GDM1 (cell line): ENCODE measurements around the gene PLCL2.
A peak's percentile ranks its signal among the peaks of the same experiment; 100 is the strongest.

Experiments
- DNase-seq: peaks from one replicate; lab custom pipeline; 2025; lab: John Stamatoyannopoulos, UW

The PLCL2 gene

DNA sequence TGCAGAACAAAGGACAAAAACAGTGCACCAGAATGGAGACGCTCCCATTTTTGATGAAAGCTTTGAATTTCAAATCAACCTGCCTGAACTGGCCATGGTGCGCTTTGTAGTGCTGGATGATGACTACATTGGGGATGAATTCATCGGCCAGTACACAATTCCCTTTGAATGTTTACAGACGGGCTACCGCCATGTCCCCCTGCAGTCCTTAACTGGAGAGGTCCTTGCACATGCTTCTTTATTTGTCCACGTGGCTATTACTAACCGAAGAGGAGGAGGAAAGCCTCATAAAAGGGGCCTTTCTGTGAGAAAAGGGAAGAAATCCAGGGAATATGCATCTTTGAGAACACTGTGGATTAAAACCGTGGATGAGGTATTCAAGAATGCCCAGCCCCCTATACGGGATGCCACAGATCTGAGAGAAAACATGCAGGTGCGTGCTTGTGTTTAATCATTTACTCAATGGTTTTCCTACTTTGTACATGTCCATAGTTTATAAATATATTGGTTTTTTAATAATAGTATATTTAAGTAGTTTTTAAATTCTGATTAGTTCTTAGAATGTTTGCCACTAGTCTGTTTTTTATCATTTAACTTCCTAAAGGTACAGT lies 127.1 kb downstream of the PLCL2 start:
- DNase-seq: no peak

DNA sequence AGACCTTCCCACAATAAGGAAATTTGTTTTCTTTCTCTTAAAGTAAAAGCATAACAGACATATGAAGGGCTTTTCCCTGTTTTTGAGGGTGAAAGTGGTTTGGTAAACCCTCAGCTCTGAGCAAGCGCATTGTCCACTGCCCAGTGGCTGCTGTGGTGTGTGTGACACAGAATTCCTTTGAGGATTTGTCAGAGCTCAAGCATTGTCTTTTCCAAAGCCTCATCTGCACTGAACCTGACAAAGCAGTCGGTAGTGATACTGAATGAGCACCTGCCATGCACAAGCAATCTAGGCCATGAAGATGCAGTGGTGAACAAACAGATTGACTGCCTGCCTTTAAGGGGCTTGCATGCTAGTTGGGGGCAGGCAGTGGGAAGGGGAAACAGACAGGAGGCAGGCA lies 128.3 kb downstream of the PLCL2 start:
- DNase-seq: no peak

DNA sequence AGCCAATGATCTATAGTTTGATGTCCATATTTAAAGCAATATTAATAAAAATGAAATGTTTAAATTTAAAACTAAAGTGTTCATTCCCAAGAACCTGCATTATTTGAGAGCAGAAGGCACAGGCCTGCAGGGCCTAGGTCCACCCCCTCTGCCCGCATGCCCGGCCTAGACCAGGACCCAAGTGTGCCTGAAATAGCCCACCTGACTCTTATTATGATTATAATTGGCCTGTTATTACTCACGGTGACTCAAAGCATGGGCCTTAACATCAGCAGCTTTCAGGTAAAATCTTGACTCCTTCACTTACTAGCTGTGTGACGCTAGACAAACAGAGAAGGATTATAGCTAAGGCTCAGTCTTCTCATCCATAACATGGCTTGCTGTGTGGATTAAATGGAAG lies 128.8 kb downstream of the PLCL2 start:
- no peak for DNase-seq

DNA sequence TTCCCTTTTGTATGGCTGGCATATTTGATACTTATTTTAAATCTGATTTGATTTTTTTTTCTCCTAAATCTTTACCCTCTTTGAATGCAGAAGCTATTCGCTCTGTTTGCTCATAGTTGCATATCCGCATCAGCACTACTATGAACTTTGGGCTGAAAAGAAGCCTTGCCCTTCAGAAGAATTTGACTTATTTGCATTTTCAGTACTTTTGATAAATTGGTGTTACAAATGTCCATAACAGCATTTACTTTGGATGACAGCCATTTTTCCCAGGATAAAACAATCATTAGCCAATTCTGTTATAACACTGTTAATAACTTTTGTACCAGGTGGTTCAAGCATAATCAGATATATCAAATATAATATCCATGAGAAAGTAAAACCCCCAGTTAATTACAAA lies 129.5 kb downstream of the PLCL2 start:
- DNase-seq: no peak

DNA sequence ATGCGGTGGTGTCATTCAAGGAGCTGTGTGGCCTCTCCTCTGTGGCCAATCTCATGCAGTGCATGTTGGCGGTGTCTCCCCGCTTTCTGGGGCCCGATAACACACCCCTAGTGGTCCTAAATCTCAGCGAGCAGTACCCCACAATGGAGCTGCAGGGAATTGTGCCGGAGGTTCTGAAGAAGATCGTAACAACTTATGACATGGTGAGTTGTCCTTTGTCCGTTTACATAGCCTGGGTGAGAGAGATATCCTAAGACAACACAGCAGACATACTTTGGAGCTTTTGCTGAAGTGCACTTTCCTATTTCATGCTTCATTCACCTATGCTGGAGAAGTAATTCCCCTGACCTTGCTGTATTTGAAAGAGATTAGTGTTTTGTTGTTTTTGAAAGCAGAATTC lies 130.0 kb downstream of the PLCL2 start:
- no peak for DNase-seq

DNA sequence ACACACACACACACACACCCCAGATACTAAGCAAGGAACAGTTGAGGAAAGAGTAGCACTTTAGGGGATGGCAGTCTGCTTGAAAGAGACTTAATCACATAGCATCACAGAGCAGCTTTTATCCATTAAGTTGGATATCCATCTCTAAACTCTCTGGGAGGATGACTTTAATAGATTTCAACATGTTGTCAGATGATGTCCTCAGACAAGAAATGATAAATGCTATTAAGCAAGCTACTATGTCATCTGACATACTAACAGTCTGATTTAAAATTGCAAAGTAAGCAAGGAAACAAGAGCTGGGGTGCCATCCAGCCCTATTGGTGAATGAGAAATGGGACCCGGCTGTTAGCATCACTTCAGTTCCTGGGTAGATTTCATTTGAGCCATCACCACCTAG lies 136.9 kb downstream of the PLCL2 start:
- no peak for DNase-seq

DNA sequence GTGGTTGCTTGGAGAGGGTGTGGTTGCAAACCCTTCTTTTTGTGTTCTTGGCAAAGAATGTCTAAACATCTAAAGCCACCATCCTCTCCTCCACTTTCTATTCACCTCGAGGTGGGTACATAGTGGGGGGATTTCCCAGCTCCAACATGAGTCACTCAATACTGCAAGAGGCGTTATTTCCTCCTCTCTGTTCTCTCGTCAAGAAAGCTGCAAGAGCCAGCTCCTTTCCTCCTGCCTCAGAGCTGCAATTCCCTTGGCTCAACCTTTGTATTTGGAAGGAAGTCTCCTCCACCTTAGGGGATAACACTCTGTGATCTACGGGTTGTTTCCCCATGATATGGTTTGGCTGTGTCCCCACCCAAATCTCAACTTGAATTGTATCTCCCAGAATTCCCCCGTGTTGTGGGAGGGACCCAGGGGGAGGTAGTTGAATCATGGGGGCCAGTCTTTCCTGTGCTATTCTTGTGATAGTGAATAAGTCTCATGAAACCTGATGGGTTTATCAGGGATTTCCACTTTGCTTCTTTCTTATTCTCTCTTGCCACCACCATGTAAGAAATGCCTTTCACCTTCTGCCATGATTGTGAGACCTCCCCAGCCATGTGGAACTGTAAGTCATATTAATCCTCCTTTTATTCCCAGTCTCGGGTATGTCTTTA lies 138.4 kb downstream of the PLCL2 start:
- no peak for DNase-seq

DNA sequence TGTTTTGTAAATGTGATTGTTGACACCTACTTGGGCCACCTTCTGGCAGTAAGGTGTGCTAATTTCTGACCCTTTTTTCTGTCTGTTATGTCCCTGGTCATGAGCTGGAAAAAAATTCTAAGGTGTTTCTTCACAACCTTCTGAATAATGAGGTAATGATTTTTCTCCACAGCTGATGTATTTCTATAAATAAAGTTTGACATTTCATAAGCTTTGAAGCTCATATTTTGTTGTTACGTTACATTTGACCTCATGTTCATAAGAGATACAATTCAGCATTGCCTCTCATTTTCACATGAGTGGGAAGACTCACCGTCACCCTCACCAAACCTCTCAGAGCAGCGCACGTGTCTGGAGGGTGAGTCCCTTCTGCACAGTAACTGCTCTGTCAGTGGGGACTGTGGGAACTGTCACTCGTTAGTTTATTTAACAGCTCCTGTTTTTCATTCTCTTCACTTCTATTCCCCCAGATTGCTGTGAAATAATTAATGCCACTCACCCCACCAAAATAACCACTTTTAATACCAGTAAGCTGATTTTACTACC lies 140.9 kb downstream of the PLCL2 start:
- DNase-seq: no peak

DNA sequence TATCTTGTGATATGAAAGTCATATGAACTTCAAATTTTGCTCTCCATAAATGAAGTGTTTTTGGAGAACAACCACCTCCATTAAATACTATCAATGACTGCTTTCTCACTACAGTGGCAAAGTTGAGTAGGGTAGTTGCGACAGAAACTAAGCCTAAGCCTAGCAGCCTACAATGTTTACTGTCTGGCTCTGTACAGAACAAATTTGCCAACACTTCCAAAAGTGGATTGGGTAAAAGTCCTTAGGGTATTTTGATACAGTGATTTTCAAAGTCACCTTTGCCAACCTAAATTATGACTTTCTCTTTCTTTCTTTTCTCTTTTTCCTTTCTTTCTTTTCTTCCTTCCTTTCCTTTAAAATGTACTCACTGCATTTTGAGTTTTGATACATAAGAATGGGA lies 142.6 kb downstream of the PLCL2 start:
- no peak for DNase-seq

DNA sequence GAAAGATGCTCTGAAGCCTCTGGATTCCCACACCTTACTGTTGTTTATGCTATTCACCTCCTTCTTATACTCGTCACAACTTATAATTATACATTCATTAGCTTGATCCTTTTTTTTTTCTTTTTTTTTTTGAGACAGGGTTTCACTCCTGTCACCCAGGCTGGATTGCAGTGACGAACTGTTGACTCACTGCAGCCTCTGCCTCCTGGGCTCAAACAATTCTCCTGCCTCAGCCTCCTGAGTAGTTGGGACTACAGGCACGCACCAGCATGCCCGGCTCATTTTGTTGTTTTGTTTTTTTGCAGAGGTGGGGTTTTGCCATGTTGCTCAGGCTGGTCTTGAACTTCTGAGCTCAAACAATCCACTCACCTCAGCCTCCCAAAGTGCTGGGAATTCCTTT lies 143.6 kb downstream of the PLCL2 start:
- DNase-seq: no peak

DNA sequence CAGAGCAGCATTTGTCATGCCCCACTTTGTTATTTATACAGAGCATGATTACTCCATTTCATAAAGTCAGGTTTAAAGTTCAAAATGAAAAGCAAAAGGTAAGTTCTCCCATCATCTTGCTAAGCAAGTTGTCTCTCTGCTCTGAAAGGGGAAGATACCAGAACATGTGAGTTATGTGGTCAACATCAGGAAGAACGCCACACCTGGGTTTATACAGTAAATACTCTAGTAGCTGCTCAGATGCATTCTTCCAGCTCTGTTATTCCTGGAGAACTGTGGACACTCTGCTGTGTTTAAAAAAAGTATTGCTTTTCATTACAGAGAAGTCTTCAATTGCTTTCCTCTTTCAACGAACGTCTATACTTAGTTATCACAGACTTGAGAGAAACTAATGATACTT lies 145.7 kb downstream of the PLCL2 start:
- no peak for DNase-seq

DNA sequence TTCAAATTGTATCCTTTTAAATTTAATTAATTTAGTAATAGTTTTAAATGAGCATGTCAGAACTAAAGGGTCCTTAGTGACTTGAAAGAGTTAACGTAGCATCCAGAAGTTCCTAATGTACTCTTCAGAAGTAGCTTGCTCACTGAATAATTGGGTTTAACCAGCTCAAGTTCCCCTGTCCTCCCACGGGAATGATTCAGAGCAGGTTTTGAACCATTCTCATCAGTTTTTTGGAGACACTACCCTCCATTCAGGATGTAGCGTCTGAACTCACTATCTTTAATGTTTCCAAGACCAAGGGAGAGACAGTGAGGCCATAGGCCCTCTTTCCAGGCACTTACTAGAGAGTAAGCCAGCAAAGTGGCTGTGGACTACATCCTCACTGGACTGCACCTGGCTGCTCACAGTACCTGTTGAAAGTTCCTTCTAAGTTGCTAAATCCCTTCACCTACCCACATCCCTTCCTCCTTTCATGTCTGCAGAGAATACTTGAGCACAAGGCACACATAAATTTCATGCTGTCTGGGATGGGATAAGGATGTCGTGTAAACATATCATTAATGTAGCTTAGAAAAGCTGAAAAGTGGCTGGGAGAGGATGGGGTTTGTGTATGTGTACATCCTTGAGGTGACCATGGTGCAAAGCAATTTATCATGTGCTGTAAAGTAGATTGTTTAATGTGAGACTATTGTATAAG lies 146.3 kb downstream of the PLCL2 start:
- no peak for DNase-seq

DNA sequence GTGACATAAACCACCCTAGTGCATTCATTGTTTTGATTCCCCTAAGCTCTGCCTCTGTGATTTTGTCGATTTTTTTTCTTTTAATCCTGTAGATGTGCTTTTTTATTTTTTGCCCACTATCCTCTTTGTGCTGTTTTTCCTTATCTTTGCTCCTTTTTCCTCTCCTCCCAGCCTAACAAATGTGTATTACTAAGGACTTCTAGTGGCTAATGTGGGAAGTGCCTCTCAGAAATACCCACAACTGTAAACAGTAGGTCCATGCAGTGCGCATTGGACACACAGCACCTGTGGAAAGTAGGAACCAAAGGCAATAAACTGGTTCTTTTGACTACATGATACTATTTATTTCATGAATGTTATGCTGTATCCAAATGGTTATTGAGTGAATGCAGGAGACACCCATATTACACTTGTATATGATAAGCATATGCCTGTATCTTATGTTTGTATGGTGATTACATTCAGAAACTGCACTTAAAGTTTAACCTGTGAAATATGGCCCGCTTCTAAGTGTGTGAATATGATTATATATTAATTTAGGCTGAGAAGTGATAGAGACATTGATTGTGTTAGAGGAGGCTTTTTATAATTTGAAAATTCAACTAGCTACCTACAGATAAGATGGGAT lies 147.8 kb downstream of the PLCL2 start:
- DNase-seq: peak; percentile 17

DNA sequence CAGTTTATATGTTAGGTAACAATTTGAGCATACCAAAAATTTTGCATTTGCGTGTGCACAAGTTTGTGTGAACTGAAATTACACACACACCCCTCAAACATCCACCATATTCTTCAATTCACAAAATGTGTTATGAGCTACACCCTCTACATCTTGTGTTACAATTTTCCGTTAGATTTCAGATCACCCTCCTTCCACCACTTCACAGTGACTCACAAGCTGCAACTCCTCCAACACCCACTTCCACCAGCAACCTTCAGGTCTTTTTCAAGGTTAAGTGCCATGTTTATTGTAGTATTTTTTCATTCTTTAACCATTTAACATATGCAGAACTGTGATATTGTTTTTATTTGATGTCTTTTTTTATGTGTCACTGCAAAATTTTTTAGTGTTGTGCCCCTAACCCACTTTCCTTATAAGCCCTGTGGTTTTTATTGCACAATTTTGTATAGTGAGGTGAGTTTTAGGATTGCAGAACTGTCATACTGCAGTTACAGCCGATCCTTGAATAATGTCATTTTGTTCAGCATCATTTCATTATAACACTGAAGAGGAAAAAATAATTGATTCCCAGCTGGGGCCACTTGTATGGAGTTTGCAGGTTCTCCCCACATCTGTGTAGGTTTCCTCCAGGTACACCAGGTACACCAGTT lies 148.9 kb downstream of the PLCL2 start:
- DNase-seq: no peak

DNA sequence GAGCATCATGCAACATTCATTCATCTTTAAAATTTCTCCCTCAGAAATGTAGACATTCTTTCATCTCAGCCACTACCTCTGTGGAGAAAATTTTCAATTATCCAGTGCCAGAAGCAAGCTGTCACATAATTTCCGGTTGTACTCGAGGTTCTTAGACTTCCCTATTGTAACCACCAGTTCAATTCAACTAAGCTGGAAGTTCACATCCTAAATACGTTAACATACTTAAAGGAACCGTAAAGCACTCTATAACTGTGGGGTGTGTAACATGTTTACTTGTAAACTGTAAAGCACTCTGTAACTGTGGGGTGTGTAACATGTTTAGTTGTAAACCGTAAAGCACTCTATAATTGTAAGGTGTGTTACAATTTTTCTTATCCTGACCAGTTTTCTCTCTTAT lies 150.3 kb downstream of the PLCL2 start:
- DNase-seq: peak; percentile 9

DNA sequence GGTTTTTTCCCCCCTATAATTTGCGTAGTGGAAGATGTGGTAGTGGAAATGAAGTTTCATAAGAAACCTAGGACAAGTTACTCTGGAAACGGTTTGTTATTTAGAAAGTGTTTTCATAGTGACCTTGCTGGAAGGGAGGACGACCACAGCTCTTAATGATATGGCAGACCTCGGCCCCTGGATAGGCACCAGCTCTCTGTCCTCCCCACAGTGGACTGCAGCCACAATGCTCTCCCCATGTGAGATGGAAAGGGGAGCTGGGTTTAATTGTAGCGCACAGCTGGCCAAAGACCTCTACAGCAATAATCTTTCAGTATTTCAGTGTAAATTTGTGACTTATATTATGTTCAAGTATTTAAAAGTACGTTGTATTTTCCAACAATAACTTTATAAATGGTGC lies 151.2 kb downstream of the PLCL2 start:
- no peak for DNase-seq

DNA sequence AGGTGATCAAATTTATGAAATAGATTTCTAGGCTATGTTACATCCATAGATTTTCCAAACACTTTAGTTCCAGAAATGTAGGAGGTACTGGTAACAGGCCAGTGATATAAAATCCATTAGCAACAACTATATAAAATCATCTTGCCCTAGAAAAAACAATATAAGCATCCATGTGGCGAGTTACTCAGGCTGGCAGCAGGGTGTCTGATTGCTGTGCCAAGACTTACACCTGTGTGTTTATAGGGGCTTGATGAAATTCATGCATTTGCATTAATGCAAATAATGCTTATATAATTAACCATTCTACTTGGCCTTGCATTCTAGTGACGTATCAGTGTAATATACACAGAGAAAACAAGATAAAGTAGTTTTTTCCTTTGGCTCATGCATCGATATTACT lies 153.4 kb downstream of the PLCL2 start:
- DNase-seq: no peak

DNA sequence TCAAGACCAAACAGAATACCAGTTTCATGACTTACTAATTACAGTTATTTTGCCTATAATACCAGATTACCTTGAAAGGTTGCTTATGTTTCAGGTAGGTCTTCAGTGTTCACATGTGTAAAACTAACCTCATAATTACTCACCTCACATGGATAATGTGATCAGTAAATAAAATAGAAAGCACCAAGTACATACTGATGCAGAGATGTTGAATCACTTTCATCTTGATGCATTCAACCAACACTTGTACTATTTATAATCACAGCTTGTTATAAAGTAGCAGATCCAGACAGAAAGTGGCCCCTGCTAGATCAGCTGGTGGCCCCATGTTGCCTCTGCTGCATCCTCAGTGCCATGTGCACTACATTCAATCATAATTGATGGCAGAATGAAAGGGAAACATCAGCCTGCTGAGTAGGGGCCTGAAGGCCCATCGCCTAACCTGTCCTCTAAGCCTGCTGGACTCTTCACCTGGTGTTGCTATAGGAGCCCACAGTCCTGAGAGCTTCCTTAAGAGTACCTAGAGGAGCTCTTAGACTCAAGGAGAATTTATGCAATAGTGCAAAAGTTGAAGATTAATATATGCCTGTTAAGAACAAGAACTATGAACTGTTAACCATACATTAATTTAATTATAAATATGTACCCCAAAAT lies 154.3 kb downstream of the PLCL2 start:
- no peak for DNase-seq

DNA sequence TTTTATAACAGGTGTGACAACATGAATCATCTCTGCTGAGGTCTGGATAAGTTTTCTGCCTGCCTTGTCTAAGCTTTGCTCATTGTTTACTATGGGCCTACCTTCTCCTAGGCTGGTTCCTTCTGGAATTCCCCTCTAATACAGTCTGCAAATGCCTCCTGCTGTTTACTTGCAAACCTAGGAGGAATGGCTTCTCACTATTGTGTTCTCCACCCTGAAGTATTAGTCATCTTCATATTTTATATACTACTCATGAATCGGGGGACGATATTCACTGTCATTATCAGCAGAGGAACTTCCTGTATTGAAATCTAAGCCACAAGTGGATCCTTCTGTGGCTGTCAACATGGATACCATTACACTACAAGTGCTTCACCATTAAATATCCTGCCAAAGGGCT lies 154.8 kb downstream of the PLCL2 start:
- DNase-seq: no peak

DNA sequence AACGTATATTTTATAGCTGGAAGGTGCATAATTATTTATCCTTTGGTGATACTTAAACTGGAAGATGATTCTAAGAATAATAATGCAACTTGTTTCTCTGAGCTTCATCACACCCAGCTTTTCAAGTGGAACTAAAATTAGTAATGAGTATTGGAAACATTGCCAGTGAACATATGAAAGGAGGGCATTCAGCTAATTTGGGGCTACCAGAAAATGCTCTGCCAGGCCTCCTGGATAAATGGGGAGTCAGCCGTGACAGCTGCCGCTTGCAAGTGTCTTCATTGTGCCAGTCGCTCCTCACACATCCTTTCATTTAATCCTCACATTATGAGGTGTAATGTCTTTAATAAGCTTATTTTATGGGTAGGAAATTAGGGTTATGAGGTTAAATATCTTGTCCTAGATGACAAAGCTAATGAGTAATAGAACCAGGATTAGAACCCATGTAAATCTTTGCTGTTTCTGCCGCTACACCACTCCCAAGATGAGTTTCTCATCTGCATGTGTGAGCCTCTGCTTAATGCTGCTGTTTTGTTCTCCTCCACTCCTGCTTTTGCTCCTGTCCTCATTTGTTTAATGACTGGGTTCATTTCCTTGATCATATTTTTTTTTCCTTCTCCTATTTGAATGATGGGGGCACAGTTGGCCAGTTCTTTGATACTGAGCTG lies 155.7 kb downstream of the PLCL2 start:
- no peak for DNase-seq

DNA sequence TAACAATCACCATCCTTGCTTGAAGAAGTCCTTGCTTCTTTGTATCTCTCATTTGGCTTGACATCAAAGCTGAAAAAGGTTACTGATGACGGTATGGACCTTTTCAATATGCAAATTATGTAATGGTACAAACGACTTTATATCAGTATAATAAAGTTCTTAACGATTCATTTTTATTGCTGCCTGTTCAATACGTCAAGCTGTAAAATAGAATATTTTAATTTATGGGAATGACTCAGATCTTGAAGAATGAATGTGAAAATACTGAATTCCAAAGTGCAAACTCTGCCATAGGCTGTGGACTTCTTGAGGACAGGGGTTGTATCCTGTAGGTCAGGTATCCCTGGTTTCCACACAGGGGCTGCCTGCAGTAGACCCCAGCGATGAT lies 156.2 kb downstream of the PLCL2 start:
- no peak for DNase-seq
